COR-L47 (cell line): ENCODE measurements around the gene SHFL.

Experiments used
- DNase-seq: peaks from one replicate; lab custom pipeline; 2025; lab: John Stamatoyannopoulos, UW

The SHFL gene

DNA sequence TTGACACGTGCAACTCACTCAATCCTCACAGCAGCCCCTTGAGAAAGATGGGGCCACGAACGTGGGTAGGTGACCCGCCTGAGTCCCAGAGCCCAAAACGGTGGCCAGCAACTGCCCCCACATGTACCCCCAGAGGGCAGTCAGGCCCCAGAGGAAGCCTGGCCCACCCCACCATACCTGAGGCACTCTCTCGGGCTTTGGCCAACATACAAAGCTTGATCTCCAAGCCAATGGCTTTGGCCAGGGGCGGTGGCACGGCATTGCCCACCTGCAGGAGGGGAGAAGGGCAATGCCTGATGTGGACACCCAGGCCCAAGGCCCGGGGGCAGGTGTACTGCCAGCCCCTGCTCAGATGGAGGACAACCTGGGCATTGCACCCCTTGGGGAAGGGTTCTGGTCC is 47.9 kb downstream of the SHFL start:
- no peak for DNase-seq

DNA sequence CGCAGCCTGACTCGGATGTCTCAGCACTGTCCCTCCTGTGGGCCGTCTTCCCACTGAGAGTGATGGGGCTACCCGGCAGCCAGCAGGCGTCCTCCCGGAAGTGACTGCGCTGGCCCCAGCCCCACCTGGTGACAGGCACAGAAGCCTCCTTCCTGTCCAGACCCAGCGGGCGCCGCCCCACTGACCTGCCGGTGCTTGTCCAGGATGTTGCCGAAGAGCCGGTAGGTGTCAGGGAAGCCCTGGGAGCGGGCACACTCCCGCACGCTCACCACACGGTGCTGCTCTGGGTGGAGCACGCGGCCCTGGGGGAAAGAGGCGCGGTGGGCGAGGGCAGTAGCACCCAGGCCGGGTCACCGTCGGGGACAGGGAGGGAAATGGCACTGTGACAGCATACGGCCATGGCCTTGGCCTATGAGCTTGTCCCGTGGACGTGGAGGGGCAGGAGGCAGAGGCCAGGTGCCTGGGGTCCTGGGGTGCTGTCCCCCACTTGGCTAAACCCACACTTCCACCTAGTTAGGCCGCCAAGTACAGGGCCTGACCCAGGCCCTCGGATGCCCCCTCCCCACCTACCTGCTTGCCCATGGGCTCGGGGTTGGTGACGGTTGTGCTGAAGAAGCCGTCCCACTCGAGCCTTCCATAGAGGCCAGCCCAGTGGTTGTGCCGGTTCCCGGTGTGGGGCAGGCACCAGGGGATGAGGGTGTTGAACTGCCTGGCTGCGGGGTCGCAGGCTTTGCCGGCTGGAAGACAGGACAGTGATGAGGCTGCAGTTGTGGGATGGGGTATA is 49.6 kb downstream of the SHFL start:
- DNase-seq: no peak

GRCh38 chr19:10136936-10137335 is 50.8 kb downstream of the SHFL start:
- no peak for DNase-seq

GRCh38 chr19:10137751-10138682 is 51.9 kb downstream of the SHFL start:
- no peak for DNase-seq

GRCh38 chr19:10138879-10139795 is 53.0 kb downstream of the SHFL start:
- no peak for DNase-seq

- DNase-seq: no peak
These were observed 53.8 kb downstream of the SHFL start for GRCh38 chr19:10139952-10140351.

GRCh38 chr19:10141479-10141878 is 55.4 kb downstream of the SHFL start:
- no peak for DNase-seq

DNA sequence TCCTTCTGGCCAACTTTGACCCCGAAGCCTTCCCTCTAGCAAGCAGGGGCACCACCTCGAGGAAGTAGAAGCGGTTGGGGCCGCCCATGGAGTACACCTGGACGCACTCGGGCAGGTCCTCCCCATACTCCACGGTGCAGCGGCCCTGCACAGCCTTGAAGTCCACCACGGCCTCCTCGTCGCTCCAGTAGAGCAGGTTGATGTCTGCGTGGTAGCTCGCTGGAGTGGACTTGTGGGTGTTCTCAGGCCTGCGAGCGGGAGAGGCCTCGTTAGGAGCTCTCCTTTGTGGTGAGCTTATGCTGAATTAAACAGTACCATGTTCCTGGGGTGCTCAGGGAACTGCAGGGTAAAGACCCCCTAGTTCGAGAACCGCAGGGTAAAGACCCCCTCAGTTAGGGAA is 55.9 kb downstream of the SHFL start:
- no peak for DNase-seq
